Measurements from ENCODE around the gene TICRR. TPM values are rescaled to one million over a fixed set of nuclear protein-coding genes. Genes with fewer than 3 reads are reported as not detected.

Gene TICRR
- total and polyA plus RNA-seq, 2 of the 13 experiments (the other 11 are each of a cell fraction or from before 2014, with no cell fraction given), result 4.1 to 14.3 TPM

GRCh38 chr15:89575656-89576416 is 567 bp downstream of the TICRR start:
- Histone ChIP-seq H2AFZ (ENCODE audit: low read length) (peak overlapping the region; percentile 63), H3K9ac (ENCODE audit: insufficient read depth, low read depth, low read length) (peak overlapping the region; percentile 75), H3K4me1 (ENCODE audit: insufficient read depth, low read length) (peaks cover 40% of the 10 kb centered on the region), H3K9me3 (ENCODE audit: low read length) (no peaks in the 10 kb centered on the region), H3K4me3 (replicated peaks in 1 of 3; ENCODE audit: insufficient read depth in 1 of 3, low read depth in 2 of 3, low read length in 3 of 3) (peak overlapping the region; percentile 81 to 87 (median 81)), H3K79me2 (ENCODE audit: insufficient read depth, low read length) (peaks cover 52% of the 10 kb centered on the region), H4K20me1 (ENCODE audit: insufficient read depth, low read length) (no peaks in the 10 kb centered on the region), H3K27me3 (ENCODE audit: control insufficient read depth in 1 of 2, insufficient read depth in 2 of 2, low read length in 2 of 2) (peaks cover 0 to 4% of the 10 kb centered on the region in 2 experiments; a peak in 1 of 5 replicates), H3K27ac (ENCODE audit: extremely low read length, insufficient read depth, low read length) (peak overlapping the region; percentile 73), H3K36me3 (replicated peaks in 1 of 2; ENCODE audit: control insufficient read depth in 1 of 2, insufficient read depth in 2 of 2, low read length in 2 of 2) (peaks cover 2 to 11% of the 10 kb centered on the region in 2 experiments; a peak in 4 of 5 replicates), H3K4me2 (ENCODE audit: low read depth, low read length) (peak overlapping the region; percentile 76)
- ATAC-seq (peak; percentile 45), DNase-seq (ENCODE audit: low spot score) (no peak), FAIRE-seq (no peak)
- ChIA-PET CTCF (ENCODE audit: low intra/inter-chr PET ratio, low total read pairs) (no interaction called here), POLR2A (interaction anchor here (0.7 to 0.9 kb wide), 3 partner anchors 10 to 241 kb away, joined by 3 to 8 read pairs (median 4); partner anchors contain the start of gene POLG)
- intact Hi-C loops (cut with micrococcal nuclease; ENCODE audit: unreplicated experiment) (no loop called here), in situ Hi-C loops (cut with HindIII; ENCODE audit: extremely low pct_ligation_motif_present, low pct_unique_long_range_greater_than_20kb) (no loop called here)
- BruUV-seq (replicated peaks), result TSS peak; percentile 87
- WGBS (ENCODE audit: low lambda C conversion rate), result 0% methylated on average over 10 of the region's 60 CpGs
- TF ChIP-seq NCOA5 (CRISPR knock-in tag; IDR thresholded peaks at IDR 0.05), result no peak
- TF ChIP-seq ZNF333 (CRISPR knock-in tag; IDR thresholded peaks at IDR 0.05; ENCODE audit: borderline replicate concordance), result 0 out of 2 replicates have a peak, but pooled peaks have one; percentile 66
- 0 out of 2 replicates have a peak, but pooled peaks have one; percentile 57 for TF ChIP-seq ZNF576 (CRISPR knock-in tag; IDR thresholded peaks at IDR 0.05)
- no peak for TF ChIP-seq GLI4 (CRISPR knock-in tag; IDR thresholded peaks at IDR 0.05; ENCODE audit: borderline replicate concordance)
- no peak for TF ChIP-seq MBD4 (IDR thresholded peaks at IDR 0.05; ENCODE audit: borderline replicate concordance, low read length)
- TF ChIP-seq TBL1XR1 (IDR thresholded peaks at IDR 0.05; ENCODE audit: borderline replicate concordance, low read length, partially characterized antibody), result no peak
- TF ChIP-seq MAFF (IDR thresholded peaks at IDR 0.05; ENCODE audit: low read depth, low read length), result no peak
- TF ChIP-seq SSRP1 (CRISPR knock-in tag; IDR thresholded peaks at IDR 0.05), result no peak
- no peak for TF ChIP-seq FLYWCH1 (CRISPR knock-in tag; IDR thresholded peaks at IDR 0.05)
- TF ChIP-seq BHLHE40 (IDR thresholded peaks at IDR 0.05; ENCODE audit: low read length), result no peak
- no peak for TF ChIP-seq ZNF496 (CRISPR knock-in tag; IDR thresholded peaks at IDR 0.05; ENCODE audit: insufficient replicate concordance)
- TF ChIP-seq ZNF749 (CRISPR knock-in tag; IDR thresholded peaks at IDR 0.05; ENCODE audit: borderline replicate concordance), result no peak; the same call in 1 of the 2 replicates
- TF ChIP-seq NBN (conservative IDR thresholded peaks at IDR 0.05), result no peak
- no peak for TF ChIP-seq KMT2B (CRISPR knock-in tag; IDR thresholded peaks at IDR 0.05)
- TF ChIP-seq NR2F1 (CRISPR knock-in tag; IDR thresholded peaks at IDR 0.05), result no peak
- no peak for TF ChIP-seq KLF6 (CRISPR knock-in tag; IDR thresholded peaks at IDR 0.05)
- TF ChIP-seq TCF7L2 (IDR thresholded peaks at IDR 0.05; ENCODE audit: low read depth, low read length), result no peak
- TF ChIP-seq KLF15 (CRISPR knock-in tag; IDR thresholded peaks at IDR 0.05; ENCODE audit: borderline replicate concordance), result no peak
- TF ChIP-seq DNMT3B (CRISPR knock-in tag; conservative IDR thresholded peaks at IDR 0.05), result no peak
- peak; percentile 8; the same call in 1 of the 2 replicates for TF ChIP-seq HDAC1 (CRISPR knock-in tag; IDR thresholded peaks at IDR 0.05)
- no peak; the same call in 1 of the 2 replicates for TF ChIP-seq NCOA1 (CRISPR knock-in tag; IDR thresholded peaks at IDR 0.05)
- TF ChIP-seq TSC22D2 (CRISPR knock-in tag; IDR thresholded peaks at IDR 0.05; ENCODE audit: borderline replicate concordance), result no peak
- TF ChIP-seq KLF16 (CRISPR knock-in tag; IDR thresholded peaks at IDR 0.05), result no peak
- peak; percentile 8; the same call in 1 of the 2 replicates for TF ChIP-seq MAX (IDR thresholded peaks at IDR 0.05)
- TF ChIP-seq ZNF362 (CRISPR knock-in tag; IDR thresholded peaks at IDR 0.05; ENCODE audit: borderline replicate concordance), result no peak
